Gastroesophageal sphincter (tissue), 3 donors: ENCODE measurements around the gene SPACA9.

ENCODE experiments used
- EP300 ChIP-seq: sonication (generic); formaldehyde crosslinking; IDR thresholded peaks from one replicate; pipeline ENCODE4 v1.6.1; 2017; ENCODE audit warnings: antibody characterized with exemption, mild to moderate bottlenecking
- POLR2A ChIP-seq, 2 donors: fragments of 450-650 bp; IDR thresholded peaks; one replicate each; pipeline ENCODE4 v1.6.1; 2017; ENCODE audit warnings: antibody characterized with exemption in 2 of 2, mild to moderate bottlenecking in 2 of 2, moderate library complexity in 1 of 2
- TF ChIP-seq, protein P1 (sequence below), 4 experiments: fragments of 200-600 bp in 2 of 4; fragments of 450-650 bp in 2 of 4; sonication (generic) in 1 of 4; IDR thresholded peaks; one replicate each; pipeline ENCODE4 v1.5.1; 2017 to 2019; ENCODE audit warnings: antibody characterized with exemption in 4 of 4, mild to moderate bottlenecking in 2 of 4, moderate library complexity in 2 of 4

DNA sequence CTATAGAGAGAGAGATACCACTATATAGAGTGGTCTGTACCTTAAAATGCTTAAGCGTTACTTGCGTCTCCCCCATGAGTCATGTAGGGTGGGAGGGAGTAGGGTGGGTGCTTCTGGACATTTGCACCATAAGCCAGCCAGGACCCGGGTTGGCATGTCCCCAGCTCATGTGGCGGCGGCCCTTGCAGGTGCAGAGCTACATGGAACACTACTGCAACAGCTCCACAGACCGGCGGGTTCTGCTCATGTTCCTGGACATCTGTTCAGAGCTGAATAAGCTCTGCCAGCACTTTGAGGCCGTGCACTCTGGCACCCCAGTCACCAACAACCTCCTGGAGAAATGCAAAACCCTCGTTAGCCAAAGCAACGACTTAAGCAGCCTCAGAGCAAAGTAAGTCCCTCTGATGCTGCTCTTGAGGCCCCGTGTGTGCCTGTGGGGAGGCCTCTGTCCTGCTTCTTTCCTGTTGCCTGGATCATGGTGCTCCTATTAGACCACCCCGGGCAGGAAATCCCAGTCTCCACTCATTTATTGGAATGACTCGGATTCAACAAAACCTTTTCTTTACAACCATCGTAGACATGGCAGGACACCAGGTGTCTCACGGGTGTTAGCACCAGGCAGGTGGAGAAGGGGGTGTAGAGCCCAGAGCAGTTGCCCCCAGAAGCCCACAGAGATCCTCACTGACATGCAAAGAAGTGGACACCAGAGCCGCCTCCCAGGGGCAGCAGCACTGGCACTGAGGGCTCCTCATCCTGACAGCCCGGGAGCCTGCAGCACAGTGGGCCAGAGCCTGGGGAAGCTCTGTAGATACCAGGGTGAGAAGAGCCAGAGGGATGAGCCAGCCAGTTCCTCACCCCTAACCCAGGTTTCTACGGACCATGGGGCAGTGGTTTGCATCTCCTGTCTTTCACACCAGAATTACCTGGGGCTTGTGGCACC lies 8.8 kb downstream of the SPACA9 start:
- TF ChIP-seq, protein P1, sequence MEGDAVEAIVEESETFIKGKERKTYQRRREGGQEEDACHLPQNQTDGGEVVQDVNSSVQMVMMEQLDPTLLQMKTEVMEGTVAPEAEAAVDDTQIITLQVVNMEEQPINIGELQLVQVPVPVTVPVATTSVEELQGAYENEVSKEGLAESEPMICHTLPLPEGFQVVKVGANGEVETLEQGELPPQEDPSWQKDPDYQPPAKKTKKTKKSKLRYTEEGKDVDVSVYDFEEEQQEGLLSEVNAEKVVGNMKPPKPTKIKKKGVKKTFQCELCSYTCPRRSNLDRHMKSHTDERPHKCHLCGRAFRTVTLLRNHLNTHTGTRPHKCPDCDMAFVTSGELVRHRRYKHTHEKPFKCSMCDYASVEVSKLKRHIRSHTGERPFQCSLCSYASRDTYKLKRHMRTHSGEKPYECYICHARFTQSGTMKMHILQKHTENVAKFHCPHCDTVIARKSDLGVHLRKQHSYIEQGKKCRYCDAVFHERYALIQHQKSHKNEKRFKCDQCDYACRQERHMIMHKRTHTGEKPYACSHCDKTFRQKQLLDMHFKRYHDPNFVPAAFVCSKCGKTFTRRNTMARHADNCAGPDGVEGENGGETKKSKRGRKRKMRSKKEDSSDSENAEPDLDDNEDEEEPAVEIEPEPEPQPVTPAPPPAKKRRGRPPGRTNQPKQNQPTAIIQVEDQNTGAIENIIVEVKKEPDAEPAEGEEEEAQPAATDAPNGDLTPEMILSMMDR (IDR thresholded peaks at IDR 0.05), result no peak
- TF ChIP-seq POLR2A (IDR thresholded peaks at IDR 0.05), result no peak
- TF ChIP-seq EP300, result no peak
